HEK293 (cell line): ENCODE data around the gene CASP2.

Source experiments
- CTCF ChIA-PET: fragments of 350-600 bp; formaldehyde crosslinking; extraction: SDS; loops from one replicate; lab custom pipeline; 2021; ENCODE audit warnings: antibody characterized with exemption; lab: Yijun Ruan, JAX
- POLR2A ChIA-PET: fragments of 300-600 bp; formaldehyde crosslinking; extraction: SDS; loops from one replicate; lab custom pipeline; 2020; ENCODE audit warnings: antibody characterized with exemption, inconsistent platforms; lab: Yijun Ruan, JAX
- H3K27ac ChIP-seq: fragments of 200-500 bp; sonication (Bioruptor generic); 2 replicates; pipeline ENCODE4 v1.5.1; 2014; ENCODE audit warnings: low read depth, low read length, control low read depth, inconsistent platforms; ENCODE audit errors: extremely low read depth
- H3K36me3 ChIP-seq, 2 experiments: fragments of 200-500 bp in 1 of 2; sonication (Bioruptor generic) in 1 of 2; 1 replicate in 1 of 2; 2 replicates in 1 of 2; pipeline ENCODE4 v1.5.1; 2014 to 2017; ENCODE audit warnings: inconsistent platforms in 2 of 2, low read length in 2 of 2; ENCODE audit not compliant: control insufficient read depth in 2 of 2, insufficient read depth in 1 of 2
- H3K4me1 ChIP-seq: fragments of 200-500 bp; sonication (Bioruptor generic); 2 replicates; pipeline ENCODE4 v1.5.1; 2014; ENCODE audit warnings: mild to moderate bottlenecking, low read length, inconsistent platforms; ENCODE audit not compliant: control insufficient read depth, insufficient read depth
- H3K4me3 ChIP-seq: 2 replicates; pipeline ENCODE4 v1.5.1; 2011; ENCODE audit warnings: low read depth, mild to moderate bottlenecking, control low read depth, low read length, moderate library complexity
- H3K9me3 ChIP-seq: fragments of 200-500 bp; sonication (Bioruptor generic); 2 replicates; pipeline ENCODE4 v1.5.1; 2014; ENCODE audit warnings: low read depth, low read length, inconsistent platforms; ENCODE audit not compliant: control insufficient read depth, insufficient read depth
- EGR2 ChIP-seq: fragments of 450-650 bp; formaldehyde crosslinking; IDR thresholded peaks from 2 replicates; pipeline ENCODE4 v1.5.1; 2016; ENCODE audit warnings: low read depth, missing biosample characterization, missing genetic modification characterization
- FEZF1 ChIP-seq: fragments of 450-650 bp; formaldehyde crosslinking; IDR thresholded peaks from 2 replicates; pipeline ENCODE4 v1.5.1; 2016; ENCODE audit warnings: missing biosample characterization, missing genetic modification characterization
- HOXA7 ChIP-seq: sonication (generic); formaldehyde crosslinking; IDR thresholded peaks from 2 replicates; pipeline ENCODE4 v1.8.1; 2022; ENCODE audit warnings: missing genetic modification reagents, borderline replicate concordance
- HOXC10 ChIP-seq: sonication (generic); formaldehyde crosslinking; IDR thresholded peaks from 2 replicates; pipeline ENCODE4 v1.8.1; 2023; ENCODE audit warnings: mild to moderate bottlenecking, missing genetic modification reagents
- SALL2 ChIP-seq: fragments of 450-650 bp; formaldehyde crosslinking; IDR thresholded peaks from 2 replicates; pipeline ENCODE4 v1.5.0; 2017; ENCODE audit warnings: missing biosample characterization, mild to moderate bottlenecking, missing genetic modification characterization, borderline replicate concordance
- SP3 ChIP-seq: fragments of 450-650 bp; formaldehyde crosslinking; IDR thresholded peaks from 2 replicates; pipeline ENCODE4 v1.5.1; 2016; ENCODE audit warnings: missing biosample characterization, missing genetic modification characterization
- ZEB2 ChIP-seq: fragments of 450-650 bp; formaldehyde crosslinking; IDR thresholded peaks from 2 replicates; pipeline ENCODE4 v1.5.1; 2016; ENCODE audit warnings: missing biosample characterization, missing genetic modification characterization
- ZNF112 ChIP-seq: fragments of 450-650 bp; formaldehyde crosslinking; IDR thresholded peaks from 2 replicates; pipeline ENCODE4 v1.5.0; 2017; ENCODE audit warnings: missing biosample characterization, missing genetic modification characterization
- ZNF114 ChIP-seq: fragments of 450-650 bp; formaldehyde crosslinking; IDR thresholded peaks from 2 replicates; pipeline ENCODE4 v1.5.0; 2017; ENCODE audit warnings: missing biosample characterization, missing genetic modification characterization
- ZNF157 ChIP-seq: fragments of 450-650 bp; formaldehyde crosslinking; IDR thresholded peaks from 2 replicates; pipeline ENCODE4 v1.5.1; 2016; ENCODE audit warnings: missing biosample characterization, missing genetic modification characterization
- ZNF202 ChIP-seq: fragments of 450-650 bp; formaldehyde crosslinking; IDR thresholded peaks from 2 replicates; pipeline ENCODE4 v1.5.1; 2016; ENCODE audit warnings: missing biosample characterization, missing genetic modification characterization, borderline replicate concordance
- ZNF610 ChIP-seq: fragments of 450-650 bp; formaldehyde crosslinking; IDR thresholded peaks from 2 replicates; pipeline ENCODE4 v1.5.1; 2016; ENCODE audit warnings: missing biosample characterization, missing genetic modification characterization, borderline replicate concordance
- ZNF624 ChIP-seq: fragments of 450-650 bp; formaldehyde crosslinking; IDR thresholded peaks from 2 replicates; pipeline ENCODE4 v1.5.1; 2017; ENCODE audit warnings: missing biosample characterization, missing genetic modification characterization
- ZNF629 ChIP-seq: fragments of 450-650 bp; formaldehyde crosslinking; IDR thresholded peaks from 2 replicates; pipeline ENCODE4 v1.5.1; 2017; ENCODE audit warnings: missing biosample characterization, missing genetic modification characterization
- ZNF747 ChIP-seq: fragments of 450-650 bp; formaldehyde crosslinking; IDR thresholded peaks from 2 replicates; pipeline ENCODE4 v1.5.1; 2016; ENCODE audit warnings: missing biosample characterization, missing genetic modification characterization
- ZNF843 ChIP-seq: fragments of 450-650 bp; formaldehyde crosslinking; IDR thresholded peaks from 2 replicates; pipeline ENCODE4 v1.5.1; 2016; ENCODE audit warnings: missing biosample characterization, missing genetic modification characterization
- TF ChIP-seq, protein P1 (sequence below): fragments of 450-650 bp; formaldehyde crosslinking; IDR thresholded peaks from 2 replicates; pipeline ENCODE4 v1.5.1; 2017; ENCODE audit warnings: missing biosample characterization, missing genetic modification characterization
- TF ChIP-seq, protein P2 (sequence below): fragments of 450-650 bp; formaldehyde crosslinking; IDR thresholded peaks from 2 replicates; pipeline ENCODE4 v1.5.1; 2016; ENCODE audit warnings: missing biosample characterization, missing genetic modification characterization
- TF ChIP-seq, protein P3 (sequence below): fragments of 450-650 bp; formaldehyde crosslinking; IDR thresholded peaks from 2 replicates; pipeline ENCODE4 v1.5.1; 2016; ENCODE audit warnings: missing biosample characterization, missing genetic modification characterization, low read depth
- TF ChIP-seq, protein P4 (sequence below): fragments of 450-650 bp; formaldehyde crosslinking; IDR thresholded peaks from 2 replicates; pipeline ENCODE4 v1.5.1; 2016; ENCODE audit warnings: missing biosample characterization, missing genetic modification characterization
- TF ChIP-seq, protein P5 (sequence below): fragments of 450-650 bp; formaldehyde crosslinking; IDR thresholded peaks from 2 replicates; pipeline ENCODE4 v1.5.1; 2016; ENCODE audit warnings: missing biosample characterization, missing genetic modification characterization, borderline replicate concordance

Gene CASP2

DNA sequence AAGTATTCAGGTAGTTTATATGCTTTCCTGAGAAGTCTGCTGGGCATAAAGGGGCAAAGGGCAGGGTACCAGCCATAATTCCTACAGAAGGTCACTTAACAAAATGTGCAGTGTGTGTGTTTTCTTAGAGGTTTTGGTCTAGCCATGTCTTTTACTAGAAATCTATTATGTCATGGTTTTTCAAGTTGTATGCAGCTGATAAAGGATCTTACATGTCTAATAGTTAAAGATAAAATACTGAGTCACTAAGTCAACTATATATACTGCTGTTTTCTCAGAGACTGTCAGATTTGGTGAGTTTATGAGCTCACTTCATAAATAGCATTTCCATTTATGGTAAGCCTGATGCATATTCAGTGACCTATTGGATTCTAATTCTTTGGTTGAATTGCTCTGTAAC, 7.7 kb downstream of the CASP2 start:
- ChIA-PET POLR2A (interaction anchor here (0.6 kb wide), 1 partner anchor 13 kb away, joined by 3 read pairs; no protein-coding TSS in a partner anchor), CTCF (interaction anchor here (0.5 to 4.3 kb wide), 4 partner anchors 9 to 63 kb away, joined by 3 to 32 read pairs (median 4); no protein-coding TSS in a partner anchor)
- Histone ChIP-seq H3K4me3 (no peak overlapping the region), H3K9me3 (no peaks in the 10 kb centered on the region), H3K36me3 (peaks cover 32 to 95% of the 10 kb centered on the region in 2 experiments), H3K4me1 (no peaks in the 10 kb centered on the region), H3K27ac (0 out of 2 replicates have a peak overlapping the region, but pooled peaks have one; percentile 4)
- TF ChIP-seq, protein P1, sequence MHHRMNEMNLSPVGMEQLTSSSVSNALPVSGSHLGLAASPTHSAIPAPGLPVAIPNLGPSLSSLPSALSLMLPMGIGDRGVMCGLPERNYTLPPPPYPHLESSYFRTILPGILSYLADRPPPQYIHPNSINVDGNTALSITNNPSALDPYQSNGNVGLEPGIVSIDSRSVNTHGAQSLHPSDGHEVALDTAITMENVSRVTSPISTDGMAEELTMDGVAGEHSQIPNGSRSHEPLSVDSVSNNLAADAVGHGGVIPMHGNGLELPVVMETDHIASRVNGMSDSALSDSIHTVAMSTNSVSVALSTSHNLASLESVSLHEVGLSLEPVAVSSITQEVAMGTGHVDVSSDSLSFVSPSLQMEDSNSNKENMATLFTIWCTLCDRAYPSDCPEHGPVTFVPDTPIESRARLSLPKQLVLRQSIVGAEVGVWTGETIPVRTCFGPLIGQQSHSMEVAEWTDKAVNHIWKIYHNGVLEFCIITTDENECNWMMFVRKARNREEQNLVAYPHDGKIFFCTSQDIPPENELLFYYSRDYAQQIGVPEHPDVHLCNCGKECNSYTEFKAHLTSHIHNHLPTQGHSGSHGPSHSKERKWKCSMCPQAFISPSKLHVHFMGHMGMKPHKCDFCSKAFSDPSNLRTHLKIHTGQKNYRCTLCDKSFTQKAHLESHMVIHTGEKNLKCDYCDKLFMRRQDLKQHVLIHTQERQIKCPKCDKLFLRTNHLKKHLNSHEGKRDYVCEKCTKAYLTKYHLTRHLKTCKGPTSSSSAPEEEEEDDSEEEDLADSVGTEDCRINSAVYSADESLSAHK (tag by site-specific recombination): no peak
- no peak for TF ChIP-seq HOXA7 (CRISPR knock-in tag)
- peak; percentile 52; the same call in 1 of the 2 replicates for TF ChIP-seq FEZF1
- no peak for TF ChIP-seq SP3 (tag by site-specific recombination)
- no peak for TF ChIP-seq EGR2 (tag by site-specific recombination)
- TF ChIP-seq, protein P2, sequence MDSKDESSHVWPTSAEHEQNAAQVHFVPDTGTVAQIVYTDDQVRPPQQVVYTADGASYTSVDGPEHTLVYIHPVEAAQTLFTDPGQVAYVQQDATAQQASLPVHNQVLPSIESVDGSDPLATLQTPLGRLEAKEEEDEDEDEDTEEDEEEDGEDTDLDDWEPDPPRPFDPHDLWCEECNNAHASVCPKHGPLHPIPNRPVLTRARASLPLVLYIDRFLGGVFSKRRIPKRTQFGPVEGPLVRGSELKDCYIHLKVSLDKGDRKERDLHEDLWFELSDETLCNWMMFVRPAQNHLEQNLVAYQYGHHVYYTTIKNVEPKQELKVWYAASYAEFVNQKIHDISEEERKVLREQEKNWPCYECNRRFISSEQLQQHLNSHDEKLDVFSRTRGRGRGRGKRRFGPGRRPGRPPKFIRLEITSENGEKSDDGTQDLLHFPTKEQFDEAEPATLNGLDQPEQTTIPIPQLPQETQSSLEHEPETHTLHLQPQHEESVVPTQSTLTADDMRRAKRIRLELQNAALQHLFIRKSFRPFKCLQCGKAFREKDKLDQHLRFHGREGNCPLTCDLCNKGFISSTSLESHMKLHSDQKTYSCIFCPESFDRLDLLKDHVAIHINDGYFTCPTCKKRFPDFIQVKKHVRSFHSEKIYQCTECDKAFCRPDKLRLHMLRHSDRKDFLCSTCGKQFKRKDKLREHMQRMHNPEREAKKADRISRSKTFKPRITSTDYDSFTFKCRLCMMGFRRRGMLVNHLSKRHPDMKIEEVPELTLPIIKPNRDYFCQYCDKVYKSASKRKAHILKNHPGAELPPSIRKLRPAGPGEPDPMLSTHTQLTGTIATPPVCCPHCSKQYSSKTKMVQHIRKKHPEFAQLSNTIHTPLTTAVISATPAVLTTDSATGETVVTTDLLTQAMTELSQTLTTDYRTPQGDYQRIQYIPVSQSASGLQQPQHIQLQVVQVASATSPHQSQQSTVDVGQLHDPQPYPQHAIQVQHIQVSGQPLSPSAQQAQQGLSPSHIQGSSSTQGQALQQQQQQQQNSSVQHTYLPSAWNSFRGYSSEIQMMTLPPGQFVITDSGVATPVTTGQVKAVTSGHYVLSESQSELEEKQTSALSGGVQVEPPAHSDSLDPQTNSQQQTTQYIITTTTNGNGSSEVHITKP (tag by site-specific recombination): no peak
- no peak for TF ChIP-seq ZNF112 (tag by site-specific recombination)
- TF ChIP-seq ZNF624 (tag by site-specific recombination): no peak
- TF ChIP-seq, protein P3, sequence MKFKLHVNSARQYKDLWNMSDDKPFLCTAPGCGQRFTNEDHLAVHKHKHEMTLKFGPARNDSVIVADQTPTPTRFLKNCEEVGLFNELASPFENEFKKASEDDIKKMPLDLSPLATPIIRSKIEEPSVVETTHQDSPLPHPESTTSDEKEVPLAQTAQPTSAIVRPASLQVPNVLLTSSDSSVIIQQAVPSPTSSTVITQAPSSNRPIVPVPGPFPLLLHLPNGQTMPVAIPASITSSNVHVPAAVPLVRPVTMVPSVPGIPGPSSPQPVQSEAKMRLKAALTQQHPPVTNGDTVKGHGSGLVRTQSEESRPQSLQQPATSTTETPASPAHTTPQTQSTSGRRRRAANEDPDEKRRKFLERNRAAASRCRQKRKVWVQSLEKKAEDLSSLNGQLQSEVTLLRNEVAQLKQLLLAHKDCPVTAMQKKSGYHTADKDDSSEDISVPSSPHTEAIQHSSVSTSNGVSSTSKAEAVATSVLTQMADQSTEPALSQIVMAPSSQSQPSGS: 0 out of 2 replicates have a peak, but pooled peaks have one; percentile 13
- TF ChIP-seq SALL2: no peak
- no peak for TF ChIP-seq ZNF114 (tag by site-specific recombination)
- 0 out of 2 replicates have a peak, but pooled peaks have one; percentile 19 for TF ChIP-seq ZNF843 (tag by site-specific recombination)
- peak; percentile 58 for TF ChIP-seq ZEB2 (tag by site-specific recombination)
- no peak for TF ChIP-seq ZNF157 (tag by site-specific recombination)
- no peak for TF ChIP-seq HOXC10 (CRISPR knock-in tag)
- peak; percentile 85 for TF ChIP-seq ZNF629 (tag by site-specific recombination)
- TF ChIP-seq, protein P4, sequence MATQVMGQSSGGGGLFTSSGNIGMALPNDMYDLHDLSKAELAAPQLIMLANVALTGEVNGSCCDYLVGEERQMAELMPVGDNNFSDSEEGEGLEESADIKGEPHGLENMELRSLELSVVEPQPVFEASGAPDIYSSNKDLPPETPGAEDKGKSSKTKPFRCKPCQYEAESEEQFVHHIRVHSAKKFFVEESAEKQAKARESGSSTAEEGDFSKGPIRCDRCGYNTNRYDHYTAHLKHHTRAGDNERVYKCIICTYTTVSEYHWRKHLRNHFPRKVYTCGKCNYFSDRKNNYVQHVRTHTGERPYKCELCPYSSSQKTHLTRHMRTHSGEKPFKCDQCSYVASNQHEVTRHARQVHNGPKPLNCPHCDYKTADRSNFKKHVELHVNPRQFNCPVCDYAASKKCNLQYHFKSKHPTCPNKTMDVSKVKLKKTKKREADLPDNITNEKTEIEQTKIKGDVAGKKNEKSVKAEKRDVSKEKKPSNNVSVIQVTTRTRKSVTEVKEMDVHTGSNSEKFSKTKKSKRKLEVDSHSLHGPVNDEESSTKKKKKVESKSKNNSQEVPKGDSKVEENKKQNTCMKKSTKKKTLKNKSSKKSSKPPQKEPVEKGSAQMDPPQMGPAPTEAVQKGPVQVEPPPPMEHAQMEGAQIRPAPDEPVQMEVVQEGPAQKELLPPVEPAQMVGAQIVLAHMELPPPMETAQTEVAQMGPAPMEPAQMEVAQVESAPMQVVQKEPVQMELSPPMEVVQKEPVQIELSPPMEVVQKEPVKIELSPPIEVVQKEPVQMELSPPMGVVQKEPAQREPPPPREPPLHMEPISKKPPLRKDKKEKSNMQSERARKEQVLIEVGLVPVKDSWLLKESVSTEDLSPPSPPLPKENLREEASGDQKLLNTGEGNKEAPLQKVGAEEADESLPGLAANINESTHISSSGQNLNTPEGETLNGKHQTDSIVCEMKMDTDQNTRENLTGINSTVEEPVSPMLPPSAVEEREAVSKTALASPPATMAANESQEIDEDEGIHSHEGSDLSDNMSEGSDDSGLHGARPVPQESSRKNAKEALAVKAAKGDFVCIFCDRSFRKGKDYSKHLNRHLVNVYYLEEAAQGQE: no peak
- TF ChIP-seq, protein P5, sequence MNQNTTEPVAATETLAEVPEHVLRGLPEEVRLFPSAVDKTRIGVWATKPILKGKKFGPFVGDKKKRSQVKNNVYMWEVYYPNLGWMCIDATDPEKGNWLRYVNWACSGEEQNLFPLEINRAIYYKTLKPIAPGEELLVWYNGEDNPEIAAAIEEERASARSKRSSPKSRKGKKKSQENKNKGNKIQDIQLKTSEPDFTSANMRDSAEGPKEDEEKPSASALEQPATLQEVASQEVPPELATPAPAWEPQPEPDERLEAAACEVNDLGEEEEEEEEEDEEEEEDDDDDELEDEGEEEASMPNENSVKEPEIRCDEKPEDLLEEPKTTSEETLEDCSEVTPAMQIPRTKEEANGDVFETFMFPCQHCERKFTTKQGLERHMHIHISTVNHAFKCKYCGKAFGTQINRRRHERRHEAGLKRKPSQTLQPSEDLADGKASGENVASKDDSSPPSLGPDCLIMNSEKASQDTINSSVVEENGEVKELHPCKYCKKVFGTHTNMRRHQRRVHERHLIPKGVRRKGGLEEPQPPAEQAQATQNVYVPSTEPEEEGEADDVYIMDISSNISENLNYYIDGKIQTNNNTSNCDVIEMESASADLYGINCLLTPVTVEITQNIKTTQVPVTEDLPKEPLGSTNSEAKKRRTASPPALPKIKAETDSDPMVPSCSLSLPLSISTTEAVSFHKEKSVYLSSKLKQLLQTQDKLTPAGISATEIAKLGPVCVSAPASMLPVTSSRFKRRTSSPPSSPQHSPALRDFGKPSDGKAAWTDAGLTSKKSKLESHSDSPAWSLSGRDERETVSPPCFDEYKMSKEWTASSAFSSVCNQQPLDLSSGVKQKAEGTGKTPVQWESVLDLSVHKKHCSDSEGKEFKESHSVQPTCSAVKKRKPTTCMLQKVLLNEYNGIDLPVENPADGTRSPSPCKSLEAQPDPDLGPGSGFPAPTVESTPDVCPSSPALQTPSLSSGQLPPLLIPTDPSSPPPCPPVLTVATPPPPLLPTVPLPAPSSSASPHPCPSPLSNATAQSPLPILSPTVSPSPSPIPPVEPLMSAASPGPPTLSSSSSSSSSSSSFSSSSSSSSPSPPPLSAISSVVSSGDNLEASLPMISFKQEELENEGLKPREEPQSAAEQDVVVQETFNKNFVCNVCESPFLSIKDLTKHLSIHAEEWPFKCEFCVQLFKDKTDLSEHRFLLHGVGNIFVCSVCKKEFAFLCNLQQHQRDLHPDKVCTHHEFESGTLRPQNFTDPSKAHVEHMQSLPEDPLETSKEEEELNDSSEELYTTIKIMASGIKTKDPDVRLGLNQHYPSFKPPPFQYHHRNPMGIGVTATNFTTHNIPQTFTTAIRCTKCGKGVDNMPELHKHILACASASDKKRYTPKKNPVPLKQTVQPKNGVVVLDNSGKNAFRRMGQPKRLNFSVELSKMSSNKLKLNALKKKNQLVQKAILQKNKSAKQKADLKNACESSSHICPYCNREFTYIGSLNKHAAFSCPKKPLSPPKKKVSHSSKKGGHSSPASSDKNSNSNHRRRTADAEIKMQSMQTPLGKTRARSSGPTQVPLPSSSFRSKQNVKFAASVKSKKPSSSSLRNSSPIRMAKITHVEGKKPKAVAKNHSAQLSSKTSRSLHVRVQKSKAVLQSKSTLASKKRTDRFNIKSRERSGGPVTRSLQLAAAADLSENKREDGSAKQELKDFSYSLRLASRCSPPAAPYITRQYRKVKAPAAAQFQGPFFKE (tag by site-specific recombination): no peak
- no peak for TF ChIP-seq ZNF202 (tag by site-specific recombination)
- TF ChIP-seq ZNF610: no peak
- TF ChIP-seq ZNF747 (tag by site-specific recombination): no peak
